ENCODE data around the gene OARD1.

OARD1 gene

GRCh38 chr6:41065550-41066026 lies 6.6 kb downstream of the OARD1 start:
- Mint-ChIP-seq H3K27ac (no peak overlapping the region), H3K27me3 (no peaks in the 10 kb centered on the region), H3K4me3 (no peak overlapping the region), H3K4me1 (peaks cover 8% of the 10 kb centered on the region), H3K9me3 (no peaks in the 10 kb centered on the region), H3K36me3 (peaks cover 26% of the 10 kb centered on the region)
- no peak for DNase-seq (ENCODE audit: low spot score in 2 of 2)
- no peak for ATAC-seq (ENCODE audit: low read depth)

- Mint-ChIP-seq H3K9me3 (no peaks in the 10 kb centered on the region), H3K4me3 (no peak overlapping the region), H3K36me3 (peaks cover 26% of the 10 kb centered on the region), H3K27ac (no peak overlapping the region), H3K4me1 (peaks cover 6% of the 10 kb centered on the region), H3K27me3 (no peaks in the 10 kb centered on the region)
- DNase-seq (ENCODE audit: low spot score in 2 of 2) (no peak), ATAC-seq (ENCODE audit: low read depth) (no peak)
Measured at GRCh38 chr6:41064841-41065240, 7.3 kb downstream of the OARD1 start.

GRCh38 chr6:41063884-41064285 lies 8.3 kb downstream of the OARD1 start:
- Mint-ChIP-seq H3K36me3 (peaks cover 26% of the 10 kb centered on the region), H3K4me1 (peaks cover 6% of the 10 kb centered on the region), H3K9me3 (no peaks in the 10 kb centered on the region), H3K4me3 (no peak overlapping the region), H3K27me3 (no peaks in the 10 kb centered on the region), H3K27ac (no peak overlapping the region)
- ATAC-seq (ENCODE audit: low read depth): no peak
- no peak for DNase-seq (ENCODE audit: low spot score in 2 of 2)

GRCh38 chr6:41062056-41062455 lies 10.1 kb downstream of the OARD1 start:
- no peaks in the 10 kb centered on the region for H3K9me3 Mint-ChIP-seq
- H3K27me3 Mint-ChIP-seq: no peaks in the 10 kb centered on the region
- H3K4me1 Mint-ChIP-seq: peaks cover 4% of the 10 kb centered on the region
- DNase-seq (ENCODE audit: low spot score in 2 of 2): no peak
- ATAC-seq (ENCODE audit: low read depth): no peak
- peaks cover 21% of the 10 kb centered on the region for H3K36me3 Mint-ChIP-seq
- H3K4me3 Mint-ChIP-seq: no peak overlapping the region
- no peak overlapping the region for H3K27ac Mint-ChIP-seq

- no peak for DNase-seq (ENCODE audit: low spot score in 2 of 2)
- Mint-ChIP-seq H3K4me3 (no peak overlapping the region), H3K36me3 (peaks cover 18% of the 10 kb centered on the region), H3K27ac (no peak overlapping the region), H3K27me3 (no peaks in the 10 kb centered on the region), H3K9me3 (no peaks in the 10 kb centered on the region), H3K4me1 (no peaks in the 10 kb centered on the region)
- ATAC-seq (ENCODE audit: low read depth): no peak
Measured at GRCh38 chr6:41061196-41061726, 10.9 kb downstream of the OARD1 start.

GRCh38 chr6:41059556-41059955 lies 12.6 kb downstream of the OARD1 start:
- Mint-ChIP-seq H3K36me3 (peaks cover 20% of the 10 kb centered on the region), H3K4me1 (no peaks in the 10 kb centered on the region), H3K27me3 (no peaks in the 10 kb centered on the region), H3K4me3 (no peak overlapping the region), H3K27ac (no peak overlapping the region), H3K9me3 (no peaks in the 10 kb centered on the region)
- DNase-seq (ENCODE audit: low spot score in 2 of 2): no peak
- no peak for ATAC-seq (ENCODE audit: low read depth)

GRCh38 chr6:41058783-41059181 lies 13.4 kb downstream of the OARD1 start:
- DNase-seq (ENCODE audit: low spot score in 2 of 2) (no peak), ATAC-seq (ENCODE audit: low read depth) (no peak)
- Mint-ChIP-seq H3K4me1 (no peaks in the 10 kb centered on the region), H3K27ac (no peak overlapping the region), H3K4me3 (no peak overlapping the region), H3K36me3 (peaks cover 18% of the 10 kb centered on the region), H3K9me3 (no peaks in the 10 kb centered on the region), H3K27me3 (no peaks in the 10 kb centered on the region)

GRCh38 chr6:41056768-41057490 lies 15.2 kb downstream of the OARD1 start:
- Mint-ChIP-seq H3K4me3 (no peak overlapping the region), H3K9me3 (no peaks in the 10 kb centered on the region), H3K36me3 (peaks cover 15% of the 10 kb centered on the region), H3K27me3 (no peaks in the 10 kb centered on the region), H3K27ac (no peak overlapping the region), H3K4me1 (peaks cover 9% of the 10 kb centered on the region)
- ATAC-seq (ENCODE audit: low read depth) (no peak), DNase-seq (ENCODE audit: low spot score in 2 of 2) (no peak)

- DNase-seq (ENCODE audit: low spot score in 2 of 2) (no peak), ATAC-seq (ENCODE audit: low read depth) (no peak)
- Mint-ChIP-seq H3K4me1 (peaks cover 16% of the 10 kb centered on the region), H3K36me3 (peaks cover 14% of the 10 kb centered on the region), H3K27me3 (no peaks in the 10 kb centered on the region), H3K9me3 (no peaks in the 10 kb centered on the region), H3K27ac (no peak overlapping the region), H3K4me3 (no peak overlapping the region)
Measured at GRCh38 chr6:41055149-41055548, 17.0 kb downstream of the OARD1 start.

GRCh38 chr6:41054511-41054910 lies 17.6 kb downstream of the OARD1 start:
- Mint-ChIP-seq H3K27ac (no peak overlapping the region), H3K4me3 (no peak overlapping the region), H3K4me1 (peaks cover 16% of the 10 kb centered on the region), H3K36me3 (peaks cover 12% of the 10 kb centered on the region), H3K9me3 (no peaks in the 10 kb centered on the region), H3K27me3 (no peaks in the 10 kb centered on the region)
- no peak for DNase-seq (ENCODE audit: low spot score in 2 of 2)
- no peak for ATAC-seq (ENCODE audit: low read depth)

- Mint-ChIP-seq H3K27ac (peak within 1 kb of the TSS; percentile 54), H3K9me3 (no peaks in the 10 kb centered on the region), H3K4me3 (peak within 1 kb of the TSS; percentile 35), H3K27me3 (no peaks in the 10 kb centered on the region), H3K4me1 (peaks cover 16% of the 10 kb centered on the region), H3K36me3 (peaks cover 14% of the 10 kb centered on the region)
- ATAC-seq (ENCODE audit: low read depth) (no peak), DNase-seq (ENCODE audit: low spot score in 2 of 2) (no peak)
Measured at GRCh38 chr6:41053041-41053440, 19.1 kb downstream of the OARD1 start, which contains the start of gene APOBEC2. Gene APOBEC2, plus strand, starts transcription at chr6:41053202. Its CDS starts 146 bp downstream, at chr6:41053348.

GRCh38 chr6:41051873-41052272 lies 20.3 kb downstream of the OARD1 start:
- DNase-seq (ENCODE audit: low spot score in 2 of 2) (no peak), ATAC-seq (ENCODE audit: low read depth) (peak; percentile 82)
- Mint-ChIP-seq H3K4me1 (peaks cover 16% of the 10 kb centered on the region), H3K27ac (peak overlapping the region; percentile 54), H3K4me3 (peak overlapping the region; percentile 35), H3K9me3 (no peaks in the 10 kb centered on the region), H3K36me3 (peaks cover 16% of the 10 kb centered on the region), H3K27me3 (no peaks in the 10 kb centered on the region)

GRCh38 chr6:41050536-41050935 lies 21.6 kb downstream of the OARD1 start:
- Mint-ChIP-seq H3K4me1 (peaks cover 16% of the 10 kb centered on the region), H3K27ac (no peak overlapping the region), H3K9me3 (no peaks in the 10 kb centered on the region), H3K4me3 (no peak overlapping the region), H3K27me3 (no peaks in the 10 kb centered on the region), H3K36me3 (peaks cover 13% of the 10 kb centered on the region)
- DNase-seq (ENCODE audit: low spot score in 2 of 2) (no peak), ATAC-seq (ENCODE audit: low read depth) (no peak)

GRCh38 chr6:41049955-41050354 lies 22.2 kb downstream of the OARD1 start:
- Mint-ChIP-seq H3K27me3 (no peaks in the 10 kb centered on the region), H3K36me3 (peaks cover 12% of the 10 kb centered on the region), H3K27ac (no peak overlapping the region), H3K4me3 (no peak overlapping the region), H3K9me3 (no peaks in the 10 kb centered on the region), H3K4me1 (peaks cover 16% of the 10 kb centered on the region)
- ATAC-seq (ENCODE audit: low read depth) (no peak), DNase-seq (ENCODE audit: low spot score in 2 of 2) (no peak)

GRCh38 chr6:41049521-41049920 lies 22.6 kb downstream of the OARD1 start:
- H3K36me3 Mint-ChIP-seq: peaks cover 12% of the 10 kb centered on the region
- no peaks in the 10 kb centered on the region for H3K27me3 Mint-ChIP-seq
- no peak overlapping the region for H3K4me3 Mint-ChIP-seq
- ATAC-seq (ENCODE audit: low read depth) (no peak), DNase-seq (ENCODE audit: low spot score in 2 of 2) (no peak)
- H3K4me1 Mint-ChIP-seq: peaks cover 16% of the 10 kb centered on the region
- H3K9me3 Mint-ChIP-seq: no peaks in the 10 kb centered on the region
- no peak overlapping the region for H3K27ac Mint-ChIP-seq

All from memory B cell (primary cell).